Measurements from ENCODE around the gene PDE4D.

GRCh38 chr5:59799668-59800346, 93.7 kb downstream of the PDE4D start:
- TF ChIP-seq CTCF (IDR thresholded peaks at IDR 0.05; ENCODE audit: insufficient read depth, low read depth, low read length) (peak; percentile 81), EZH2 (IDR thresholded peaks at IDR 0.05; ENCODE audit: insufficient read depth, low read length) (no peak)

Measured in astrocyte (in vitro differentiated cells and primary cell).